SK-N-MC (cell line): ENCODE results near the gene PHACTR3.

Experiments
- FOXP2 ChIP-seq: optimal IDR thresholded peaks from 2 replicates; pipeline ENCODE3; 2011; ENCODE audit warnings: mild to moderate bottlenecking, moderate library complexity; ENCODE audit not compliant: insufficient read depth; ENCODE audit errors: extremely low read length, control extremely low read depth
- POLR2AphosphoS5 ChIP-seq: IDR thresholded peaks from 2 replicates; pipeline ENCODE4 v1.6.1; 2012; ENCODE audit warnings: mild to moderate bottlenecking, low read depth, low read length, borderline replicate concordance

- TF ChIP-seq FOXP2 (no peak), POLR2AphosphoS5 (no peak)
Measured at GRCh38 chr20:59616306-59616705, 12.0 kb downstream of the PHACTR3 start.
